ENCODE data around the gene P4HA2.

P4HA2 gene

GRCh38 chr5:132265336-132266030 lies 37.8 kb upstream of the P4HA2 start:
- DNase-seq (ENCODE audit: low read depth in 2 of 3, low spot score in 2 of 3) = no peak

- no peak for DNase-seq (ENCODE audit: low read depth in 2 of 3, low spot score in 2 of 3)
These were observed 37.1 kb upstream of the P4HA2 start for GRCh38 chr5:132264546-132265335.

GRCh38 chr5:132263548-132264261 lies 36.1 kb upstream of the P4HA2 start:
- DNase-seq (ENCODE audit: low read depth in 2 of 3, low spot score in 2 of 3) = no peak

GRCh38 chr5:132262882-132263547 lies 35.4 kb upstream of the P4HA2 start:
- no peak for DNase-seq (ENCODE audit: low read depth in 2 of 3, low spot score in 2 of 3)

- DNase-seq (ENCODE audit: low read depth in 2 of 3, low spot score in 2 of 3) = no peak
These were observed 34.5 kb upstream of the P4HA2 start for GRCh38 chr5:132261881-132262845.

GRCh38 chr5:132260714-132261551 lies 33.3 kb upstream of the P4HA2 start:
- DNase-seq (ENCODE audit: low read depth in 2 of 3, low spot score in 2 of 3) = peak in 1 of 3 experiments; percentile 46

GRCh38 chr5:132260051-132260450 lies 32.4 kb upstream of the P4HA2 start:
- no peak for DNase-seq (ENCODE audit: low read depth in 2 of 3, low spot score in 2 of 3)

GRCh38 chr5:132259069-132259851 lies 31.6 kb upstream of the P4HA2 start:
- no peak for DNase-seq (ENCODE audit: low read depth in 2 of 3, low spot score in 2 of 3)

GRCh38 chr5:132258102-132259068 lies 30.7 kb upstream of the P4HA2 start:
- DNase-seq (ENCODE audit: low read depth in 2 of 3, low spot score in 2 of 3) = no peak

- no peak for DNase-seq (ENCODE audit: low read depth in 2 of 3, low spot score in 2 of 3)
These were observed 29.8 kb upstream of the P4HA2 start, which contains the start of gene PDLIM4 for GRCh38 chr5:132257131-132258101. PDLIM4 (plus strand) TSS chr5:132257696; CDS start chr5:132257735, 39 bp downstream.

- no peak for DNase-seq (ENCODE audit: low read depth in 2 of 3, low spot score in 2 of 3)
These were observed 29.1 kb upstream of the P4HA2 start for GRCh38 chr5:132256783-132257130.

- DNase-seq (ENCODE audit: low read depth in 2 of 3, low spot score in 2 of 3) = no peak
These were observed 28.6 kb upstream of the P4HA2 start for GRCh38 chr5:132256086-132256782.

GRCh38 chr5:132254321-132254977 lies 26.8 kb upstream of the P4HA2 start:
- no peak for DNase-seq (ENCODE audit: low read depth in 2 of 3, low spot score in 2 of 3)

GRCh38 chr5:132253452-132254320 lies 26.0 kb upstream of the P4HA2 start:
- DNase-seq (ENCODE audit: low read depth in 2 of 3, low spot score in 2 of 3) = no peak
